Femur (tissue), 1 donor: Measurements from ENCODE around the gene ELFN1.

Experiments
- DNase-seq: peaks from one replicate; pipeline ENCODE4 v3.0.0-alpha.2; 2017

Gene ELFN1

GRCh38 chr7:1643270-1644092 is 26.6 kb upstream of the ELFN1 start:
- DNase-seq: no peak

DNA sequence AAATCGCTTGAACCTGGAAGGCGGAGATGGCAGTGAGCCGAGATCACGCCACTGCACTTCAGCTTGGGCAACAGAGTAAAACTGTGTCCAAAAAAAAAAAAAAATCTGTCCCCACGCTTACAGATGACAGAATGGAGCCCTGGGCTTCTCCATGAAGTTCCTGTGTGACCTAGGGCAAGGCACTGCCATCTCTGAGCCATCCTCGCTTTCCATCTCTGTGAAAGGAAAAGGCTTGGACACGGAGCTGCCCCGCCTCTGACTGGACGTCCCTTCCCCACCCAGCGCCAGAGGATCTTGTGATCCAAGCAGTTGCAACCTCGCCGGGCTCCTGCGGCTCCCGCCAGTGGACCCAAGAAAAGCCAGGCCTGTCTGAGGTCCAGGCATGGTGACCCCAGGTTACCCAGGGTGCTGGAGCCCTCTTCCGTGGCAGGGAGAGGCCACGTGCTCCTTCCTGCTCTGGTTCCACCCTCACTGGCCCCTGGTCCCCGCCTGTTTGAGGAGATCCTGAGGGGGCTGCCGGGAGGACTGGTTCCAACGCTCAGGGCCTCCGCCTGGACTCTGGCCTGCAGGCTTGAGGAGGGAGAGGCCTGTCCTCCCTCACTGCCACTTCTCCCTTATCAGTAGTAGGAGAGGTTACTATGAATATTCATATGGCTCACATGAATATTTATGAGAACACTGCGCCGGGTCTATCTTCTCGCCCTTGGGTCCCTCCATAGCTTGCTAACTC is 25.6 kb upstream of the ELFN1 start:
- DNase-seq: no peak

DNA sequence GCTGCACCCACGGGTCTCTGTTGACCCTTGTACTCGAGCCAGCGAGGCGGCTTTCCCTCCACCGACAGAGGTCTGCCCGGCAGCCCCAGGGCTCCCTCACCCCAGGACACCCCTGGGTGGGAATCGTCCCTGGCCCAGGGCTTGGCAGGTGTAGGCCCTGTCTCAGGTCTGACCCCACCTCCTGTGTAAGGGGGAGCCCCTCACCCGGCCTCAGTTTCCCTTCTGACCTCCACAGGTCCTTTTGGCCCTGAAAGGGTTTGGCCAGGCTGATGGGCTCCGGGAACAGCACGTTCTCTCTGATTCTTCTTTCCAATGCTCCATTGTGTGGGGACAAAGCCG is 25.0 kb upstream of the ELFN1 start:
- DNase-seq: no peak

DNA sequence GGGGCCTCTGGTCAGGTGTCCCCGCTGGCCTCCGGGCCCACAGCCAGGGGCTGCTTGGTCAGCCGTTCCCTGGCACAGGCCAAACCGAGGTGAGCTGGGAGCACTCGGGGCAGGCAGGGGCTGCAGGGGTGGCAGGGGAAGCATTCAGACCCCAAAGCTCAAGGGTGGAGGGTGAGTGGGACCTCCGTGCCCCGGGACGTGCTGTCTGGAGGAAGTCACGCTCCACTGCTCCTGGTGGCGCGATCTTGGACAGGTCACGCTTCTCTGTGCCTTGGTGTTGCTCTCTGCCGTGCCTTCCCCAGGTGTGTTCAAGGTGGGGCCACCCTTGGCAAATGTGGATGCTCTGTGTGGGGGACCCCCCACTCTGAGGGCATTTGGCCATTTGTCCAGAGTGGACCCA is 24.6 kb upstream of the ELFN1 start:
- no peak for DNase-seq

DNA sequence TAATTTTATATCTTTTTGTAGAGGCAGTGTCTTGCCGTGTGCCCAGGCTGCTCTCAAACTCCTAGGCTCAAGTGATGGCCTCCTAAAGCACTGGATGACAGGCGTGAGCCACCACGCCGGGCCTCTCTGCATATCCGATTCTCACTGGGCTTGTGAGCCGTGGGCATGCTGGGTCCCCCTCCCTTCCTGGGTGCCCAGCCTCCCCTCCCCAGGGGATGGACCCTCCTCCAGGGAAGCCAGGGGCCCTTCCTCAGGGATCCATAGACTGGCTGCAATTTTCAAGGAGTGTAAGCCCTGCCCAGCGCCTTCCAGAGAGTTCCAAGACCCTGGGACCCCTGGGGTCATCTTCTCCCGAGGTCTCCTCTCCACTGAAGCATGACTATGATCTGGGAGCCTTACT is 23.7 kb upstream of the ELFN1 start:
- no peak for DNase-seq

DNA sequence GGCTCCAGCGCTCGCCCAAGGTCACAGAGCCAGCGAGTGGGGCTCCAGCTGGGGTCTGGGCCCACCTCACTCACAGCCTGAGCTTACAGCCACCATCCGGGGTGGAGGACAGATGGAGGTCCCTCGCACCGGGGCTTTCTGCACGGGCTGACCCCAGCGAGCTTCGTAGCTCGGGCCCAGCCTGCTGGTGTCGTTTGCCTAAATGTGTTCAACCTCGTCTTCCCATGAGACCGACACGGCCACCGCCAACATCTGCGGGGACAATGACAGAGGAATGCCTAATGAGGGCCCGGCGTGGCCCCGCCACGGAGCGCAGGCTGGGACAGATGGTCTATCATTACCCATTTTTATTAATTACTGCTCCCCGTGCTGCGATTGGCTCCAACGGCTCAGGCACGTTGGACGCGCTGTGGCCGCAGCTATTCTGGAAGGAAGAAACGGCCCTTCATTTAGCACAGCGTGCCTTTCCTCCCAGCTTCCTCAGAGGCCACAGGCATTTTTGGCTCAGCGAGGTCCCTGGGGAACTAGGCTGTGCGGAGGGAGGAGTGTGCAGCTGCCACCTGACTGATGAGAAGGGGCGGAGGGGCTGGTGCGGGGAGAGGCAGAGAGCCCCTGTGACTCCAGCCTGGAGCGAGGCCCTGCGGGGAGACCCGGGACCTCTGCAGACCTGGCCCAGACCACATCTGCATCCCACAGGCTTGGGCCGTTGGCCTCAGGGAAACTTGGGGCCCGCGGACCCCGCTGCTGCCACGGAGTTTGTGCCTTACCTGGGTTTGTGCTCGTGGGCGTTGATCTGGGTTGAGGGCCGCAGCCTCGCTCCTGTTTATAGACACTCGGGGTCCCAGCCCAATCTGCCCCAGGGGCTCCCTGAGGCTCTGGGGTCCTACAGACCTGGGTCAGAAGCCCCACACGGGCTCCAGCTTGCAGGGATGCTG is 22.9 kb upstream of the ELFN1 start:
- peak; percentile 85 for DNase-seq

GRCh38 chr7:1647961-1648672 is 22.0 kb upstream of the ELFN1 start:
- DNase-seq: peak; percentile 78

DNA sequence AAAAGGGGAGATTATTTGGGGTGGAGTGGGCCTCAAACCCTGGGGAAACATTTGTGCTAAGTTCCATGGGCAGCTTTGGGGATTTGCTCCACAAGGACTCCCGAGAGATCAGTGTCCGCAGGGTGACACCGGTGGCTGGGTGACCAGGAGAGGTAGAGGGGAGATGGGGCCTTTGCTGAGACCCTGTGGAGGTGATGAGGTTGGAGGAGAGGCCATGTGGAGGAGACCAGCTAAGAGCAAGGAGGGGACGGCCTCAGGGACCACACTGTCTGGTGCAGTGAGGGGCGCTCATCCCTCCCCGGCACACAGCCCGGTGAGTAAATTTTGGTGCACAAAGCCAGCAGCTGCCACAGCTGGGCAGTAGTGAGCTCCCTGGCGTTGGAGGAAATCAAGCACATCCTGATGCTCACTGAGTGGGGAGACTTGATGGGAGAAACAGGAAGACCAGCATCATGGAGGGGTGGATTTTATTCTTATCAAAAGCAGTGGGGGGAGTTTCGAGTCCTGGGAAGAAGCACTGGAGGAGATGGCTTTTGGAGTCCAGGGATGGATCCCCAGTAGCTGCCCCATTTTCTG is 20.2 kb upstream of the ELFN1 start:
- no peak for DNase-seq

- DNase-seq: no peak
Measured at GRCh38 chr7:1650363-1651030, 19.6 kb upstream of the ELFN1 start.

- no peak for DNase-seq
Measured at GRCh38 chr7:1651031-1651446, 19.0 kb upstream of the ELFN1 start.

GRCh38 chr7:1651891-1652290 is 18.2 kb upstream of the ELFN1 start:
- DNase-seq: no peak

- DNase-seq: no peak
Measured at GRCh38 chr7:1653500-1653899, 16.6 kb upstream of the ELFN1 start.

DNA sequence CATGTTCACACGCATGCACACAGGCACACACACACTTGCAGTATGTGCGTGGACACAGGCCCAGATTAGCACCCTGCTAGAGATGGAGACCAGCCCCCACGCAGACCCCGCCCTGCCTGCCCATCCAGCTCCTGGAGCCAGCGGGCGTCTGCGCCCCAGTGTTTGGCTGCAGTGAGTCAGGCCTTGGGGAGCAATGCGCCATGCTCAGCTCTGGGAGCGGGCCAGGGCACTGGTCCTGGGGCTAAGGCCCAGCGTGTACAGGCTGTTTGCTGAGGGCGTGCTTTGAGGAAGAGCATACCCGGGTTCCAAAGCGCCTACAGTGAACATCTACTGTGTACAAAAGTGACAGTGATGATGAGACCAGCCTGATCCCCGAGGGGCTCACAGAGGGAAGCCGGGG is 16.0 kb upstream of the ELFN1 start:
- peak; percentile 8 for DNase-seq

DNA sequence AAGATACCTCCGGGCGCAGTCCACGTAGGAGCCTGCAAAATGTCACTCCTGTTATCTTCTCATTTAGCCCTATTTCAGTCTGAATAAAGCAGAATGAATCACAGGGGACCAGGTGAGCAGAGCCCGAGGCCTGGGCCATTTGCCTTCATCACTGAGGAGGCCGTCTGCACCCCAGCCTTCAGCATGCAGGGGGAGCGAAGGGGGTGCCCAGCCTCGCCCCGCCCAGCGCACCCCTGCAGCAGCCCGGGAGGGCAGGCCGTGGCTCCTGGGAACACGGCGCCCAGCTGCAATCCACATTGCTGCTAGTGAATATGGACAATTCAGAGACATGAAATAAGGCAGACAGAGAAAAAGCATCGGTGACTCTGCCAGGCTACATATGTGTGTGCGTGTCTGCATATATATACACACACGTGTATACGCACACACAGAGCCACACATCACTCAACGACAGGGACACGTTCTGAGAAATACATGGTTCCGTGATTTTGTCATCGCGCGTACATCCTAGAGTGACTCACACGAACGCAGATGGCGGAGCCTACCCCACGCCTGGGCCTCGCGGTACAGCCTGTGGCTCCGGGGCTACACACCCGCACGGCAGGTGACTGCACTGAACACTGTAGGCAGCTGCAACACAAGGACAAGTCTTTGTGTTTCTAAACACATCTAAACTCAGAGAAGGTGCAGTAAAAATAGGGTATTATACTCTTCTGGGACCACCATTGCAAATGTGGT is 15.2 kb upstream of the ELFN1 start:
- DNase-seq: no peak

DNA sequence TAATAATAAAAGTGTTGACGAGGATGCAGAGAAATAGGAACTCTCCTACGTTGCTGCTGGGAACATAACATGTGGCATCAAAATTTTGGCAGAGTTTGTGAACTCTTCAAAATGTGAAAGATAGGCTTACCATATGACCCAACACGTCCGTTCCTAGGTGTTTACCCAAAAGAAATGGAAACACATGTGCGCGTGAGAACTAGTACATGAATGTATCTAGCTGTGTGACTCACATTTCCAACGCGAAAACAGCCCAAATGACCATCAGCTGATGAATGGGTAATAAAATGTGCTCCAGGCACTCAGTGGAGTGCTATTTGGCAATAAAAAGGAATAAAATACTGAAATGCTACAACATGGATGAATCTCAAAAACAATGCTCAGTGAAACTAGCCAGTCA is 10.4 kb upstream of the ELFN1 start:
- no peak for DNase-seq

DNA sequence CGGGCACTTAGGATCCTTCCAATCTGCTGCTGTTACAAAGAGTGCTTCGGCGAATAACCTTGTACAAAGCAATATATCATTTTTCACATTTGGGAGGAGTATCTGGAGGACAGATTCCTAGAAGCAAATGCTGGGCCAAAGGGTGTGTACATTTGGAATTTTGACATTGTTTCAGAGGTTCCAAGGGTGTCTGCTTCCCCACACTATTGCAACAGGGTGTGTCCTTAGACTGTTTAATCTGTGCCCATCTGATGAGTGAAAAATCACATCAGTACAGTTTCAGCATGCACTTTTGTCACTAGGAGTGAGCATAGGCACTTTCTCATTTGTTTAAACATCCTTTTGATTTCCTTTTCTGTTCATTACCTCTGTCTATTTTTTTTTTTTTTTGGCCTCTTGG is 8.6 kb upstream of the ELFN1 start:
- no peak for DNase-seq

- peak; percentile 11 for DNase-seq
Measured at GRCh38 chr7:1662101-1662500, 8.0 kb upstream of the ELFN1 start.

GRCh38 chr7:1662767-1663166 is 7.3 kb upstream of the ELFN1 start:
- peak; percentile 15 for DNase-seq

GRCh38 chr7:1663223-1663622 is 6.9 kb upstream of the ELFN1 start:
- peak; percentile 20 for DNase-seq

- DNase-seq: peak; percentile 22
Measured at GRCh38 chr7:1663857-1664651, 6.0 kb upstream of the ELFN1 start.
